ENCODE data around the gene ITGB6.
"Not testable (repeated sequence)": the region's sequence is repeated elsewhere in the genome, so short reads cannot be mapped to it uniquely, and the experiment has no call there.

The ITGB6 gene

DNA sequence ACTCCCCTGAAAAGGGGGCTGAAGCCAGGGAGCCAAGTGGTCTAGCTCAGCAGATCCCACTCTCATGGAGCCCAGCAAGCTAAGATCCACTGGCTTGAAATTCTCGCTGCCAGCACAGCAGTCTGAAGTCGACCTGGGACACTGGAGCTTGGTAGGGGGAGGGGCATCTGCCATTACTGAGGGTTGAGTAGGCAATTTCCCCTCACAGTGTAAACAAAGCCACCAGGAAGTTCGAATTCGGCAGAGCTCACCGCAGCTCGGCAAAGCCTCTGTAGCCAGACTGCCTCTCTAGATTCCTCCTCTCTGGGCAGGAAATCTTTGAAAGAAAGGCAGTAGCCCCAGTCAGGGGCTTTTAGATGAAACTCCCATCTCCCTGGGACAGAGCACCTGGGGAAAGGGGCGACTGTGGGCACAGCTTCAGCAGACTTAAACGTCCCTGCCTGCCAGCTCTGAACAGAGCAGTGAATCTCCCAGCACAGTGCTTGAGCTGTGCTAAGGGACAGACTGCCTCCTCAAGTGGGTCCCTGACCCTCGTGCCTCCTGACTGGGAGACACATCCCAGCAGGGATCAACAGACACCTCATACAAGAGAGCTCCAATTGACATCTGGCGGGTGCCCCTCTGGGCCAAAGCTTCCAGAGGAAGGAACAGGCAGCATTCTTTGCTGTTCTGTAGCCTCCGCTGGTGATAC lies 18.8 kb downstream of the ITGB6 start:
- peak; percentile 10 for DNase-seq (ENCODE audit: low read depth)

DNA sequence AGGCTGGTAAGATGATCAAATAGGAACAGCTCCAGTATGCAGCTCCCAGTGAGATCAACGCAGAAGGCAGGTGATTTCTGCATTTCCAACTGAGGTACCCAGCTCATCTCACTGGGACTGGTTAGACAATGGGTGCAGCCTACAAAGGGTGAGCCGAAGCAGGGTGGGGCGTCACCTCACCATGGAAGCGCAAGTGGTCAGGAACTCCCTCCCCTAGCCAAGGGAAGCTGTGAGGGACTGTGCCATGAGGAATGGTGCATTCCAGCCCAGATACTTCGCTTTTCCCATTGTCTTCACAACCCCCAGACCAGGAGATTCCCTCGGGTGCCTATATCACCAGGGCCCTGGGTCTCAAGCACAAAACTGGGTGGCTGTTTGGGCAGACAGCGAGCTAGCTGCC lies 19.4 kb downstream of the ITGB6 start:
- not testable (repeated sequence) for DNase-seq (ENCODE audit: low read depth)

DNA sequence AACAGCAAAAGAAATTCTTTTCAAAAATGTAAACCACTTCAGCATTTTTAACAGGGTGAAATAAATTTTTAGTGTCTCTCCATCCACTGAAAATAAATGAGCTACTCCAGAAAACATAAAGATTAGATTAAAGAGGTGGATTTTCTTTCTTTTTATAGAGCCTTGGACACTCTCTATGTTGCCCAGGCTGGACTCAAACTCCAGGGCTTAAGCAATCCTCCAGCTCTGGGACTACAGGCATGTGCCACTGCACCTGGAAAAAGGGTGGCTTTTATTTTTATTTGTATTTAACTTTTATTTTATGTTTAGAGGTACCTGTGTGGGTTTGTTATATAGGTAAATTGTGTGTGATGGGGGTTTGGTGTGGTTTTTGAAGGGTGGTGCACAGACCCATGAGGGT lies 19.9 kb downstream of the ITGB6 start:
- DNase-seq (ENCODE audit: low read depth): no peak

DNA sequence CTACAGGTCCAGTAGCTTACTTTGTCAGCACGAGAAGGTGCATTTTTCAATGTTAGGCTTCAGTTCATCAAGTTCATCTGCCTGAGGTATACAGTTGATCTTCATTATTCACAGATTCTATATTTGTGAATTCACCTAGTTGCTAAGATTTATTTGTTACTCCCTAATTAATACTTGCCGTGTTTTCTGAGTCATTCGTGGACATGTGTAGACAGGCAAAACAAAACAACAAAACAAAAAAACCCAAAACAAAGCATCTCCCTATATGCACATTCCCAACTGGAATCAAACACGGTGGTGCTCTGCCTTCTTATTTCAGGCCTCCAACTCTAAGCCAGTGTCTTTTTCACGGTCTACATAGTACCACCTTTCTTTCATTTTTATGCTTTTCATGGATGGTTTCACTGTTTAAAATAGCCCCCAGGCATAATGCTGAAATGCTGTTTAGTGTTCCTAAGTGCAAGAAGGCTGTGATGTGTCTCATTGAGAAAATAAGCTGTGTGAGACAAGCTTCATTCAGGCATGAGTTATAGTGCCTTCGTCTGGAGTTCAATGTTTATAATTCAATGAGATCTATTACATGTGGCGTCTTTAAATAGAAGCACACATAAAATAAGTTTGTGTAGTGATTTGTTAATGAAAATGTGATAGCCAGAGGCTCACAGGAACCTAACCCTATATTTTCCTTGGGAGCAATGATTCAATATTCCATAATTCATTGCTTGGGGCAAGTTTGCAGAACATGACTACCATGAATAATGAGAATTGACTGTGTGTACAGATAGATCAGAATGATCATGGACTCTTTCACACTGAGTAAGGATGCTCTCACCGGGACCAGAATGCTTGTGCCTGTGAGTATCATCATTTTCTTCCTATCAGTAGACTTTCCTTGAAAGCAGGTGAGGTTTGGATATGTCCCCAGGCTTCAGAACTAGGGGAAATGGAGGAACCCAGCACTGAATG lies 24.6 kb downstream of the ITGB6 start:
- DNase-seq (ENCODE audit: low read depth): no peak

DNA sequence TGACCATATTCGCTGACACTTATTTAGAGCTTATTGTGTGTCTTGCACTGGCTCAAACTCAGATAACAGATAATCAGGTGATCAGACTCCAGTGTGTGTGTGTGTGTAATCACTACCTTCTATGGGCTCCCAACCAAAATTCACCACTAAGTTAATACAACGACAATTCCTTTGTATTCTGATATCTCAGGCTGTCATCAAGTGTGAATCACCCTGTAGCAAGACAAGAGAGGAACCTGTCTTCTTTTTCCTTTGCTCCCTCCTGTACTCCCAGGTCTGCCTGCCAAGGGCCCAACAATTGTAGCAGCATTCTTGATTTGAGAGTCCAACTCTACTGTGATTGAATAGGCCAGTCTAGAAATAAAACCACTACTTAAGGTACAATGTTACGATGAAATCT lies 25.8 kb downstream of the ITGB6 start:
- no peak for DNase-seq (ENCODE audit: low read depth)

DNA sequence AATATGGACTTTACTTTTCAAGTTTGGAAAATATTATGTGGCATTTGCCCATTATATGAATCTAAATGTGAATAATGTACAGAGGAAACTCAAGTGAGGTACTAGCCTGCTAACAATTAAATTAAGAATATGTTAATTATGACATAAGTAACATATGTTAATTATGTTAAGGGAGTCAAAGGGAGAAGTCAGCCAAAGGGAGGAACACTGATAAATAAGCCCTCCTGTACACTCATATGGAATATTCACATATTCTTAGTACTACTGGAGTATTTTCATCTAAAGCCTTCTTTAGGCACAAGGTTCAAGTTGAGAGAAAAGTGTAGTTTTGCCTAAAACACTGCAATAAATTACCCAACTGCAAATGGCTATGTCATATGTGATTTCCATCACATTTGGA lies 30.1 kb downstream of the ITGB6 start:
- no peak for DNase-seq (ENCODE audit: low read depth)

DNA sequence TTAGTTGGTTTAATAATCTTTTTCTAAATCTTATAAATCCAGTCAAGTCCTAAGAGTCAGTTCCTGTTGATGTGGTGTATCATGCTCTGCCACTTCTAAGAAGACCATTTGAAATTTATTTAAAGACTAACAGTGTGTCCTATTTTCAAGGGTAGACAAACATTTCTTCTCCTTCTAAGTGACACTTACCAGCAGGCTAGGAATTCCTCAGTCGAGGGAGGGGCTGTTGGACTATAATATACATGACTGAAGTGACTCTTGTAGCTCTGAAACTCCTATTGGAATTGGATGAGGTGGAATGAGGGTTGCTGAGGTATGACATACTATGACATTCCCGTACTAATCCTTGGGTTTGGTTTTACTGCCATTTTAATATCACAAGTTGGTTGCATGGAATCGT lies 30.6 kb downstream of the ITGB6 start:
- no peak for DNase-seq (ENCODE audit: low read depth)

DNA sequence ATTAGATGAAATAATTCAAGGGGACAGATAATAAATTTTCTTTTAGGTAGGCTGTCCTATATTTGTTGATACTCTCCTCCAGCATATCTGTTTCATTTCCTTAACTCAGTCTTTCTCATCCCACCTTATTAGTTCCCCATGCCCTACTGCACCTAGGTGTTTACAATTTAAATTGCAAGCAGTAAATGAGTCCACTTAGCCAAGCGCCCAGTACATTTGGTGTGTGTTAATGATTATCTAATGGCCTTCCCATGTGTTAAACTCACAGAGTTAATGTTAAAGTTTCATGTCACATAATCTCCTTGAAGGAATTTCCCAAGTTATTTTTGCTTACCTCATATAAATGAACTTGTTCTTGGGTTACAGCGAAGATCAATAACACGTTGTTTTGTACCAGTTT lies 31.2 kb downstream of the ITGB6 start:
- no peak for DNase-seq (ENCODE audit: low read depth)

DNA sequence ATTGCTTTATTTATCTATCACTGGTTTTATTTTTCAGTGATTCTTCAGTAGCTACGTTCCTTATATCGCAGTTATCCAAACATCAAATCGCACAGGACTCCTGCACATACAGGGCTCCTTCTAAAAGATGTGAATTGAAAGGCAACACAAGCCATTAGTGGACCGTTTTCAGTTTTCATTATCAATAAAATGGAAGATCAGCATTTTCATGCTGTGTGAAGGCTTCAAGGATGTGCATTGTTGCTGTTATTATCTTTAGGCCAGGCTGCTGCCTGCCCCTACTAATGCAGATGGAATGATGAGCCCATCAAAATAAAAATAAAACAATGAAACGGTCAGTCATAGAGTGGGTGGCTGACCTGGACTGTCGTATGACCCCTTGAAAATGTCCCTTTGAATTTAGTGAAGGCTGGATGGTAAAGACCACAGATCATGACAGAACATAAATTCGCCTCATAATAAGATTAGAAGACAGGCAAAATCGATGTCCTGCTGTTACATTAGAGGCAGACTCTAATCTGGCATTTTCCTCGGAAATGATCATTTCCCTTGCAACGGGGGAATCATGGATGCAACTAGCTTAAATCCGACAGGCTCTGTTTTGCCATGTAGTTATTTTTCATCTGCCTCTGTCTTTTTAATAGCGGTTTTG lies 32.9 kb downstream of the ITGB6 start:
- no peak for DNase-seq (ENCODE audit: low read depth)

DNA sequence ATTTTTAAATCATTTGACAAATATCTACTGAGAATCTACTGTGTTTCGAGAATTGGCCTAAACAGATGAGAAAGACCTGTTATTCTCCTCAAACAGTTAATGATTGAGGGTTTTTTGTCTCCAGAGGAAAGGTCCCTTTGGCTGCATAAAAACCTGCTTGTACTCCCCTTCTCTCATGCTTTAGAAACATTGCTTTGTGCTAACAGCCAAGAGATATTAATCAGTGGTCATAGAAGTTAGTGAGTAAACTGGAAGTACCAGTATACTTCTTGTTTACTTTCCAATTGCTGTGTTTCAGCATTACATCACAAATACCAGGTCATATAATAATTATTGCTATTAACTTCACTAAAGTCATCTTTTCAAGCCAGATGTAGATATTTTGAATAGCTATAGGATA lies 34.1 kb downstream of the ITGB6 start:
- no peak for DNase-seq (ENCODE audit: low read depth)

DNA sequence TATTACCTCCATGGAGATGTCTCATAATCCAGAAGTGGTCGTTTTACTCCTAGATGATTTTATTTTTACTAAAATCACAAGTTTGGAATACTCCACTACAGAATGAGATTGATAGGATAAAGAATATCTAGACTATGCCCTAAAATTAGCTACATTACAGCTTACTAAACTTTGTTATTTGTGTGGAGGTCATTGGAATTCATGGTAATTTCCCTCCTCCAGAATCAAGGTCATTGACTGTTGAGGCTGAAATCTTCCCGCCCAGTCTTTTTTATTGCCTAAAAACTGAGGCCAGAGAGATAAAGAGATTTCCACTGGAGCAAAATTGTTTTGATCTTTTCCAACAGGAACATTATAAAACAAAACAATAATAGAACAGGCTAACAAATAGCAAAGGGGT lies 35.0 kb downstream of the ITGB6 start:
- no peak for DNase-seq (ENCODE audit: low read depth)

DNA sequence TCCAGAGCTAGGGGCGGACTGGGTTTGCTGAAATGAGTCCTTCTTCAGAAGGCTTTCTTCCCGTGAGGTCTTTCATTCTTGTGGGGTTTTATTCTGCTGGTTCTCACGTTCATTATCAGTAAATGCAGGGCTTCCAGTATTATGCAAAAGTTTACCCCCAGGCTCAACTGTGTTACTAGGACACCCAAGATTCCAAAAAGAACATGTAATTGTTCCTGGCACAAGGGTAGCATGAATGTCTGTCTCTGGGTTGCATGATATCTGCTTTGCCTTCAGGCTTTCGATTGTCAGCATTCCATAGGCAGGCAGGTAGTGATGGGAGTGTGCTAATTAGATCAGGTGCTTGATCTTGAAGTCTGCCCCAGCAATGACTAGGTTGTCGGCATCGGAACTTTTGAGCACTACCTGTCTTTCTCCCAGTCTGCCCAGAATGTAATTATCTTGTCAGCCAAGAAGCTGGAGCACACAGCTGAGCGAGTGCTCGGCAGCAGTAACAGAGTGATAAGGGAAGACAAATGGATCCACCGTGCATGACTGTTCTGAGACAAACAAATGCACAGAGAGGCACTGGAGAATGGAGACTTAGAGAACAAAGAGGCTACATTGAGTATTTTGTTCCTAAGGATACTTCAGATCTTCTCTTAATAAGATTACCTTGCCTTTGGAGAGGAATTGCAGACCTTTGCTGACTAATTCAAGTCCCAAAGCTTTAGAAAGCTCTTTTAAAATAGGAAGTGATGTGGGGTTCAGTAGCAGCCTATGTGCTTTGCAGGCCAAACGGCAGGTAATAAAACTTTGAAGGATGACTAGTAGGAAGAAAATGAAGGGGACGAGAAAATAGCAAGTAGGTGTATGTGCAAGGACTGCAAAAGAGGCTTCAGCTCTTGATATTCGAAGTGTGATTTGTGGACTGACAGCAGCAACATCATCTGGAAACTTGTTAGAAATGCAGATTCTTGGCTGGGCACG lies 41.9 kb downstream of the ITGB6 start:
- DNase-seq (ENCODE audit: low read depth): peak; percentile 17

DNA sequence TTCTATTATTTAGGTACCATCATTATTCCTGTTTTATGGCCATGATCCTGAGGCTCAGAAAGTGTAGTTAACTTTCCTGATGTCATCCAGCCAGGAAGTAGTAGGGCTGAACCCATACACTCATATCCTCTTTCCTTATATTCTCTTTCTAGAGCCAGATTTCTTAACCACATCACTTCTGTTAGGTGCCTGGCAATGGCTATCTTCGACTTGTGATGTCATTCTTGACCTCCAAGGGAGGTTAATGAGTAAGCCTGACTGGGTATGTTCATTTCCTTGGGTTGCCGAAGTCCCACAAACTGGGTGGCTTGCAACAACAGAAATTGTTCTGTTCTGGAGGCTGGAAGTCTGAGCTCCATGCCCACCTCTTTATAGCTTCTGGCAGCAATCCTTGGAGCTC lies 43.4 kb downstream of the ITGB6 start:
- peak; percentile 26 for DNase-seq (ENCODE audit: low read depth)

DNA sequence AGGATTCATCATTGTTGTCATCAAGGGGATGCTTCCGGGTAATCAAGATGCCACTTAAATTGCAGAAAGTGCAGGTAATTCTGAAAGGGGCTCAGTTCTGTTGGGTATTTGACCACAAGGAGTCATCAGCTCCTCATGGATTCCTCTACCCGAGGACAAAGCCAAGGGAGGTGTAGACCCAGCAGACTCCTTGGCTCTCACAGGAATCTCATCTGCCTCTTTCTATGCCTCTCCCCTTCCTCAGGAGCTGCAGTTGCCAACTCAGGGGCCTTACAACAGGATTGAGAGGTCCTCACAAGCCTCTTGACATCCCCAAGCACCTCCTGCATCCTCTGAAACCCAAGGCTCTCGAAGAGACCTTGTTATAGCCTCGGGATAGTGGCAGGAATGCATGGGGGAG lies 44.0 kb downstream of the ITGB6 start:
- no peak for DNase-seq (ENCODE audit: low read depth)

DNA sequence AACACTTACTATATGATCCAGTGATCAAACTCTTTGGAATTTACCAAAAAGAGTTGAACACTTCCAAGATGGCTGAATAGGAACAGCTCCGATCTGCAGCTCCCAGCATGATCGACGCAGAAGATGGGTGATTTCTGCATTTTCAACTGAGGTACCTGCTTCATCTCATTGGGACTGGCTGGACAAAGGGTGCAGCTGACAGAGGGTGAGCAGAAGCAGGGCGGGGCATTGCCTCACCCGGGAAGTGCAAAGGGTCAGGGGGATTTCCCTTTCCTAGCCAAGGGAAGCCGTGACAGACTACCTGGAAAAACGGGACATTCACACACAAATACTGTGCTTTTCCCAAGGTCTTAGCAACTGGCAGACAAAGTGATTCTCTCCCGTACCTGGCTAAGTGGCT lies 51.7 kb downstream of the ITGB6 start:
- DNase-seq (ENCODE audit: low read depth): not testable (repeated sequence)

DNA sequence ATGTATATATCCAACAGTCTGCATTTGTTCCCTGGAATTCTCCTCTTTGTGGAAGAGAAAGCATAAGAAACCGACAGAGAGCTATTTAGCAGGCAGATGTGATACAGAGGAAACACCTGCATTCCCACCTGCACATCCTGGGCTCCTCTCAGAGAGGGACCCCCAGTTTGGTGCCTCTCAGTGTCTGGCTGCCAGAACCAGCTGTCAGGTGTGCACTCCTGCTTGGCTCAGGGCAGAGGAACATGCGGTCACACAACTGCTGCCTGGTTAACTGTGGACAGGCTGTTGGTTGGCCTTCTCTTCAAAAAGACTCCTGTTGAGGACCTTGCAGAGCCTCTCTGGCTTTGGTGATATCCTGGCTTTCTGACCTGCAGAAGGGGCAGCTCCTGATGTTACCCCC lies 54.6 kb downstream of the ITGB6 start:
- no peak for DNase-seq (ENCODE audit: low read depth)

DNA sequence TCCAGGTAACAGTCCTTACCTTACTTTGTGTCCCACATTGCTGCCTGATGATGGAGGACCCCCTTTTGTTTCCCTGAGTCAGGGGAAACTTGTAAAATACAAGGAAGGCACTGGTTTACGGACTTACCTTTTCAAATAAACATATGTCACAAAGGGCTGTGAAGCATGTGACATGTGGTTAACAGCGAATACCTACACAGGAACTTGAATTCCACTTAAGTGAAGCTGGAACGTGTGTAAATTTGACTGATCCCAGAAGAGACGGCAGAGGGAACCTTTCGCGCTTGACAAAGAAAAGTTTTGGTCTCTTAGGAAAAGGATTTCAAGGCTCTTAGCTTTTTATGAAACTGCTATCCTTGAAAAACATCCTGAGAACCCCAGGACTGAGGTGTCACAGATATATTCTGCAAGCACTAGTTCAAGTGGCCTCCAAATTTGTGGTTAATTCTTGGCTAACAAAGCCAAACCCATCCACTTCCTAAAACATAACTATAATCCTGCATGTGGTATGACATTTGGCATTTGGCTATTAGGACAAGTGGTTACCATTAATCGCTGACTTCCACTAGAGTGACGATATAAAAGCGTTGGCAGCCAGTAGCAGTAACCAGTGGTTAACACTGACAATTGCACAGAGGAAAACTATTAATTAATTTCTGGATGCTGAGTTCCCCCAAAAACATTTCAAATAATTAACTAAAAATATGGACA lies 55.6 kb downstream of the ITGB6 start:
- DNase-seq (ENCODE audit: low read depth): no peak

DNA sequence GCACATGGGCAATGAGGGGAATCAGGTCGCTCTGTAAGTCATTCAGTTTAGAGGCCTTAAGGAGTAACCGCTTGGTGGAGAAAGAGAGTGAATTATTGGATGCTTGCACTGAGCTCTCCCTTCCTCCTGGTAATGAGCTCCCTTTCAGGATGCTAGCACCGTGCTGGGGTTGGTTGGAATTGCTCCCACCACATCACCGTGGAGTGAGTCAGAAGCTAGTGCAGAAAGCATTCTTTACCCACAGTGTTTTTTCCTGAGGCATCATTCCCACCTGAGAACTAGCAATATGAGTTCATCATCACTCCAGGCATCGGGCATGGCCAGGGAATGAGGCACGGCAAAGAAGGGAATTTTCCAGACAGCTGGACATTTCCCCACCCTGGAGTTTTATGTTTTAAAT lies 57.6 kb downstream of the ITGB6 start:
- DNase-seq (ENCODE audit: low read depth): no peak

DNA sequence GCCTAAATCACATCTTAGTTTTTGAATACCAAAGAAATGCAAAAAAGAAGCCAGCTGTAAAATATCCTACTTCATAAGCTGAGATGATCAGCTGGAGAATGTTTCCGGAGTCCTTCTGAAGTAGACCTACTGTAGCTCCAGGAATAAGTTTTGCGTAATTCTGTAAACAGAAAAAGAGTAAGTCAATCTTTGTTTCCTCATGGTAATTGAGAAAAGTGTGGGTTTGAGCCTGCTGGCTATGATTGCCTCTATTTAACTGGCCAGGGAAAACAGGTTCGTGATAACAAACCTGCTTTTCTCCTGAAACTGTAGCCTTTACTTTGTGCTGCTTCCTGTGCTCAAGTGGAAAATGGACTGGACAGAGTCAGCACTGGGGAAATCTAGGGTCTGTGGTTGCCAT lies 58.2 kb downstream of the ITGB6 start:
- DNase-seq (ENCODE audit: low read depth): no peak

DNA sequence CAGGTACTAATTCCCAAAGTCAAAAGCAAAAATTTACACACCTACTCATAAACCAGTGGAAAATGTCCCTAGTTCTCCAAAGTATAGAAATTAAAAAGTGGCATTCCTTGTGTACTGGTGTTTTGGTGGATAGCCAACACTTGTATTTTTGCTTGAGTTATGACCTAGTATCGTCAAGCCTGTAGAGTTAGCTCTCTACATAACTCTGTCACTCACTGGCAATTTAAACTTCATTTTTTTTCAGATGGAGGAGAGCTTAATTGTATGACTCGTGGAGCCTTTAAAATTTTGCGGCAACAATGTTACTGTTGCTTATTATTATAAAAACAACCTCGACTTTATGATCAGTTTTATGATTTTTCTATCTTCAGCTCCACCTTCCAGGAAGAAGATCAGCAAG lies 58.7 kb downstream of the ITGB6 start:
- DNase-seq (ENCODE audit: low read depth): no peak

DNA sequence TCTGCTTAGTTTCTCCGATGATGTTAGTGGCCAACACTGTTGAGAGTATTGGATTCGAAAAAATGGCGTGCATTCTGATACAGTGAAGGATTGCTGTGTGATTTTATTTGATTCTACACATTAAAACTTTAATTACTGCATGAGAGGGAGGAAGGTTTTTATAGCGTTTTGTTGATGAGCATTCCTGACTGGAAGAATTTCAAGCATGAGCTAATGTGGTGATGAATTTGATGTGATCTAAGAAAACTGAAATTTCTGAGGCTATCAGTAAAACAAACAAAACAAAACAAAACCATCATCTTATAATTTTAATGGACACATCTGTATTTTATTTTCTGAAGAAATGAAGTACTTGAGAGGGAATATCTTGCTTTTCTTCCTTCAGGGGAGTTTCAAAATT lies 59.6 kb downstream of the ITGB6 start:
- DNase-seq (ENCODE audit: low read depth): no peak
